WERI-Rb-1 (cell line): ENCODE results near the gene MISP3.

Experiments
- DNase-seq: peaks from one replicate; pipeline ENCODE4 v3.0.0-alpha.2; 2020
- H3K27ac ChIP-seq: fragments of 250-450 bp; sonication (Bioruptor Pico); 2 replicates; pipeline ENCODE4 v1.5.1; 2020; ENCODE audit warnings: mild to moderate bottlenecking, moderate library complexity
- H3K27me3 ChIP-seq: fragments of 250-450 bp; sonication (Bioruptor Pico); 2 replicates; pipeline ENCODE4 v1.5.1; 2021; ENCODE audit warnings: mild to moderate bottlenecking, low read depth, moderate library complexity; ENCODE audit not compliant: insufficient read depth, severe bottlenecking
- H3K36me3 ChIP-seq: fragments of 250-450 bp; sonication (Bioruptor Pico); 2 replicates; pipeline ENCODE4 v1.5.1; 2020; ENCODE audit warnings: mild to moderate bottlenecking, moderate library complexity
- H3K4me3 ChIP-seq: 2 replicates; pipeline ENCODE4 v1.5.1; 2011; ENCODE audit warnings: low read depth, mild to moderate bottlenecking, control low read depth, low read length
- H3K9me3 ChIP-seq: fragments of 250-450 bp; sonication (Bioruptor Pico); 2 replicates; pipeline ENCODE4 v1.5.1; 2021; ENCODE audit warnings: mild to moderate bottlenecking, moderate library complexity; ENCODE audit not compliant: severe bottlenecking
- TF ChIP-seq, protein P1 (sequence below): IDR thresholded peaks from 2 replicates; pipeline ENCODE4 v1.5.1; 2011; ENCODE audit warnings: low read depth, mild to moderate bottlenecking, control low read depth, inconsistent platforms, low read length

MISP3 gene

GRCh38 chr19:14116918-14117578 lies 44.5 kb downstream of the MISP3 start:
- H3K4me3 ChIP-seq, result peak overlapping the region; percentile 56
- peaks cover 19% of the 10 kb centered on the region for H3K36me3 ChIP-seq
- H3K9me3 ChIP-seq, result no peaks in the 10 kb centered on the region
- TF ChIP-seq, protein P1, sequence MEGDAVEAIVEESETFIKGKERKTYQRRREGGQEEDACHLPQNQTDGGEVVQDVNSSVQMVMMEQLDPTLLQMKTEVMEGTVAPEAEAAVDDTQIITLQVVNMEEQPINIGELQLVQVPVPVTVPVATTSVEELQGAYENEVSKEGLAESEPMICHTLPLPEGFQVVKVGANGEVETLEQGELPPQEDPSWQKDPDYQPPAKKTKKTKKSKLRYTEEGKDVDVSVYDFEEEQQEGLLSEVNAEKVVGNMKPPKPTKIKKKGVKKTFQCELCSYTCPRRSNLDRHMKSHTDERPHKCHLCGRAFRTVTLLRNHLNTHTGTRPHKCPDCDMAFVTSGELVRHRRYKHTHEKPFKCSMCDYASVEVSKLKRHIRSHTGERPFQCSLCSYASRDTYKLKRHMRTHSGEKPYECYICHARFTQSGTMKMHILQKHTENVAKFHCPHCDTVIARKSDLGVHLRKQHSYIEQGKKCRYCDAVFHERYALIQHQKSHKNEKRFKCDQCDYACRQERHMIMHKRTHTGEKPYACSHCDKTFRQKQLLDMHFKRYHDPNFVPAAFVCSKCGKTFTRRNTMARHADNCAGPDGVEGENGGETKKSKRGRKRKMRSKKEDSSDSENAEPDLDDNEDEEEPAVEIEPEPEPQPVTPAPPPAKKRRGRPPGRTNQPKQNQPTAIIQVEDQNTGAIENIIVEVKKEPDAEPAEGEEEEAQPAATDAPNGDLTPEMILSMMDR, result no peak
- H3K27me3 ChIP-seq, result no peaks in the 10 kb centered on the region
- H3K27ac ChIP-seq, result peak overlapping the region; percentile 69
- DNase-seq, result peak; percentile 47

GRCh38 chr19:14117668-14118164 lies 45.1 kb downstream of the MISP3 start, which contains the start of gene PRKACA:
Gene PRKACA, minus strand, starts transcription at chr19:14117762. Its CDS starts 215 bp downstream, at chr19:14117547.
- TF ChIP-seq, protein P1, result no peak
- H3K9me3 ChIP-seq, result no peaks in the 10 kb centered on the region
- peak; percentile 98 for DNase-seq
- H3K27ac ChIP-seq, result peak within 1 kb of the TSS; percentile 95
- H3K36me3 ChIP-seq, result peaks cover 22% of the 10 kb centered on the region
- no peaks in the 10 kb centered on the region for H3K27me3 ChIP-seq
- H3K4me3 ChIP-seq, result peak within 1 kb of the TSS; percentile 56

GRCh38 chr19:14118165-14119051 lies 45.8 kb downstream of the MISP3 start:
- peak overlapping the region; percentile 95 for H3K27ac ChIP-seq
- H3K4me3 ChIP-seq, result peak overlapping the region; percentile 52
- H3K36me3 ChIP-seq, result peaks cover 22% of the 10 kb centered on the region
- DNase-seq, result peak; percentile 72
- no peaks in the 10 kb centered on the region for H3K27me3 ChIP-seq
- H3K9me3 ChIP-seq, result no peaks in the 10 kb centered on the region
- TF ChIP-seq, protein P1, result no peak

GRCh38 chr19:14119146-14119545 lies 46.6 kb downstream of the MISP3 start:
- Histone ChIP-seq H3K27me3 (no peaks in the 10 kb centered on the region), H3K36me3 (peaks cover 29% of the 10 kb centered on the region), H3K4me3 (peak overlapping the region; percentile 52; the same call in 1 of the 2 replicates), H3K27ac (peak overlapping the region; percentile 95), H3K9me3 (no peaks in the 10 kb centered on the region)
- TF ChIP-seq, protein P1, result no peak
- no peak for DNase-seq

GRCh38 chr19:14119644-14120496 lies 47.3 kb downstream of the MISP3 start:
- H3K27ac ChIP-seq, result peak overlapping the region; percentile 95
- no peak overlapping the region for H3K4me3 ChIP-seq
- H3K9me3 ChIP-seq, result no peaks in the 10 kb centered on the region

More at GRCh38 chr19:14119644-14120496, 47.3 kb downstream of the MISP3 start:
- Histone ChIP-seq H3K36me3 (peaks cover 36% of the 10 kb centered on the region), H3K27me3 (no peaks in the 10 kb centered on the region)
- DNase-seq, result no peak
- TF ChIP-seq, protein P1, result no peak
